Fibroblast of lung (primary cell): Measurements from ENCODE around the gene GPR176.

Experiments
- CTCF ChIP-seq, 2 donors: IDR thresholded peaks in 1 of 2; conservative IDR thresholded peaks in 1 of 2; 1 replicate in 1 of 2; 2 replicates in 1 of 2; pipeline ENCODE4 v1.5.1; 2011 to 2012; ENCODE audit warnings: low read length in 2 of 2, control low read depth in 1 of 2, inconsistent platforms in 1 of 2, low read depth in 1 of 2, mild to moderate bottlenecking in 1 of 2
- EZH2 ChIP-seq: IDR thresholded peaks from 2 replicates; pipeline ENCODE4 v1.5.1; 2012; ENCODE audit warnings: low read length, control low read depth, mild to moderate bottlenecking; ENCODE audit errors: missing control alignments

DNA sequence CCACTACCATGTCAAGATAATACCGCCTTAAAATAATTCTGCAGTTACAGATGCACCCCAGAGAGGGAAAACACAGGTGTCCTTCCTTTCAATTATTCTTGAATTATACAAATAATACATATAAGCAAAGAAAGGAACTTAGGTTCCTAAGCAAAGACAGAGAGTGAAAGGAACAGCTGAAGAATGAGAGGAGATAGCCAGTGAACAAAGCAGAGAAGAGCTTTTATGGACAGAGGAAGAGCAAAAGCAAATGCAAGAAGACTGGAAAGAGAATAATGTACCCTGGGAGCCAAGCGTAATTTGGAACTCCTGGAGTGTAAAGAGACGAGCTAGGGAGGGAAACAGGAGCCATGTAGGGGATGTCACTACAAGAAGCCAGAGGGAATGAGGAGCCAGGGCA lies 21.7 kb downstream of the GPR176 start:
- no peak for TF ChIP-seq CTCF (conservative IDR thresholded peaks at IDR 0.05 in 1 of 2, IDR thresholded peaks at IDR 0.05 in 1 of 2; ENCODE audit: low read depth in 1 of 2, low read length in 2 of 2)
- TF ChIP-seq EZH2 = no peak
